Measurements from ENCODE around the gene OBP2B. TPM values are rescaled to one million over a fixed set of nuclear protein-coding genes. Genes with fewer than 3 reads are reported as not detected.

OBP2B gene
- total RNA-seq, 4 donors from 2014 or later, result not detected

DNA sequence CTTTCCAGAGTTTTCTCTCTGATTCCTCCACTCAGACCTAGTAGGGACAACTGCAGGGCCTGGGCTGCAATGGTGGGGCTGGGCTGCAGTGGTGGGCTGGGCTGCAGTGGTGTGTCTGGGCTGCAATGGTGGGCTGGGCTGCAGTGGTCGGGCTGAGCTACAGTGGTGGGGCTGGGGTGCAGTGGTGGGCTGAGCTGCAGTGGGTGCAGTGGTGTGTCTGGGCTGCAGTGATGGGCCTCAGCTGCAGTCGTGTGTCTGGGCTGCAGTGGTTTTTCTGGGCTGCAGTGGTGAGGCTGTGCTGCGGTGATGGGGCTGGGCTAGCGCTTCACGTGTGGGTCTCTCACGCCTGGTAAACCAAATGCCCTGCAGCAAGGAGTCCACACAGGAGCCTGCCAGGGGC, 38.6 kb upstream of the OBP2B start:
- no peak overlapping the region for H3K27ac ChIP-seq
- intact Hi-C loops (cut with DNase I; ENCODE audit: low total_unique reads) (no loop called here), in situ Hi-C loops (cut with MboI; ENCODE audit: low sequenced_read_pairs in 4 of 4) (no loop called here)
- H3K36me3 ChIP-seq, result no peaks in the 10 kb centered on the region
- H3K4me3 ChIP-seq, result no peak overlapping the region
- ATAC-seq (no peak), DNase-seq (no peak)
- TF ChIP-seq, protein P1, sequence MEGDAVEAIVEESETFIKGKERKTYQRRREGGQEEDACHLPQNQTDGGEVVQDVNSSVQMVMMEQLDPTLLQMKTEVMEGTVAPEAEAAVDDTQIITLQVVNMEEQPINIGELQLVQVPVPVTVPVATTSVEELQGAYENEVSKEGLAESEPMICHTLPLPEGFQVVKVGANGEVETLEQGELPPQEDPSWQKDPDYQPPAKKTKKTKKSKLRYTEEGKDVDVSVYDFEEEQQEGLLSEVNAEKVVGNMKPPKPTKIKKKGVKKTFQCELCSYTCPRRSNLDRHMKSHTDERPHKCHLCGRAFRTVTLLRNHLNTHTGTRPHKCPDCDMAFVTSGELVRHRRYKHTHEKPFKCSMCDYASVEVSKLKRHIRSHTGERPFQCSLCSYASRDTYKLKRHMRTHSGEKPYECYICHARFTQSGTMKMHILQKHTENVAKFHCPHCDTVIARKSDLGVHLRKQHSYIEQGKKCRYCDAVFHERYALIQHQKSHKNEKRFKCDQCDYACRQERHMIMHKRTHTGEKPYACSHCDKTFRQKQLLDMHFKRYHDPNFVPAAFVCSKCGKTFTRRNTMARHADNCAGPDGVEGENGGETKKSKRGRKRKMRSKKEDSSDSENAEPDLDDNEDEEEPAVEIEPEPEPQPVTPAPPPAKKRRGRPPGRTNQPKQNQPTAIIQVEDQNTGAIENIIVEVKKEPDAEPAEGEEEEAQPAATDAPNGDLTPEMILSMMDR (IDR thresholded peaks at IDR 0.05 in 4 of 5, conservative IDR thresholded peaks at IDR 0.05 in 1 of 5), result no peak
- TF ChIP-seq POLR2A (IDR thresholded peaks at IDR 0.05), result no peak
- H3K4me1 ChIP-seq, result no peaks in the 10 kb centered on the region
- no peaks in the 10 kb centered on the region for H3K9me3 ChIP-seq
- H3K27me3 ChIP-seq, result peaks cover 0 to 8% (median 6%) of the 10 kb centered on the region in 3 donors

DNA sequence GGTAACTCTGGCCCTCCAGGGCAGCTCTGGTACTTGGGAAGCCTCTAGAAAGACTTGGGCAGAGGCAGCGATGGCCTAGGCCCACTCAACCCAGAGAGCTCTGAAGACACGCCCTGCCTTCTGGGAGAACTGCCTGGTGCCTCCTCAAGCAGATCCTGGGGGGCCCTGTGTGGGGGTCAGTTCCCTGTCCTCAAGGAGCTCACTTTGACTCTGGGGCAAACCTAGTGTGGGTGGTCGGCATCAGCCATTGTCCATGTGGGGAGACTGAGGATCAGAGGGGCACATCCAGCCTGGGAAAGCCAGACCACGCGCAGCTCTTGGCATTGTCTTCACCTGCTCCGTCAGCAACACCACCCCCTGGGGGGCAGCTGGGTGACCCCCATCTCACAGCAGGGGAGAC, 37.9 kb upstream of the OBP2B start:
- Histone ChIP-seq H3K27ac (no peak overlapping the region), H3K9me3 (no peaks in the 10 kb centered on the region), H3K4me1 (no peaks in the 10 kb centered on the region), H3K36me3 (no peaks in the 10 kb centered on the region), H3K4me3 (no peak overlapping the region), H3K27me3 (peaks cover 0 to 8% (median 6%) of the 10 kb centered on the region in 3 donors)
- in situ Hi-C loops (cut with MboI; ENCODE audit: low sequenced_read_pairs in 4 of 4), result no loop called here
- intact Hi-C loops (cut with DNase I; ENCODE audit: low total_unique reads), result no loop called here
- no peak for ATAC-seq
- TF ChIP-seq, protein P1 (IDR thresholded peaks at IDR 0.05 in 4 of 5, conservative IDR thresholded peaks at IDR 0.05 in 1 of 5), result no peak
- TF ChIP-seq POLR2A (IDR thresholded peaks at IDR 0.05), result no peak
- DNase-seq, result no peak

DNA sequence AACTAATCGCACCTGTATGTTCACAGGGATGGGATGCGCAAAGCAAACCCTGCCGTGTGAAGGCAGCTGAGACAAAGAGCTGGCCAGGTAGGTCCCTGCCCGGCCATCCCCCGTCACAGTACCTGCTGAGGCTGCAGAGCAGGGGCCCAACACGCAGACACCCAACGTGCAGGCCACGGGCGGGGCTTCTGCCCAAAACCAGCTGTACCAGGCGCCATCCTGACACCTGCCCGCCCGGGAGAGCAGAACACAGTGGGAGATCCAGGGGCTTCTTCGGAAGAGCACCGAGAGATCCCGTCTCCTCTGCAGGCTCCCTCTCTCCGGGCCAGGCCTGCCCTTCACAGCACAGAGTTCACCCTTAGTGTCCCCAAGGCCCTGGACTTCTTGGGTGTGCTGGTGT, 37.5 kb upstream of the OBP2B start:
- no peaks in the 10 kb centered on the region for H3K4me1 ChIP-seq
- no peak for ATAC-seq
- H3K27ac ChIP-seq, result no peak overlapping the region
- H3K36me3 ChIP-seq, result no peaks in the 10 kb centered on the region
- intact Hi-C loops (cut with DNase I; ENCODE audit: low total_unique reads), result no loop called here
- no peak overlapping the region for H3K4me3 ChIP-seq
- DNase-seq, result no peak
- in situ Hi-C loops (cut with MboI; ENCODE audit: low sequenced_read_pairs in 4 of 4), result no loop called here
- H3K27me3 ChIP-seq, result peaks cover 0 to 8% (median 6%) of the 10 kb centered on the region in 3 donors
- no peak for TF ChIP-seq POLR2A (IDR thresholded peaks at IDR 0.05)
- TF ChIP-seq, protein P1 (IDR thresholded peaks at IDR 0.05 in 4 of 5, conservative IDR thresholded peaks at IDR 0.05 in 1 of 5), result no peak
- no peaks in the 10 kb centered on the region for H3K9me3 ChIP-seq

DNA sequence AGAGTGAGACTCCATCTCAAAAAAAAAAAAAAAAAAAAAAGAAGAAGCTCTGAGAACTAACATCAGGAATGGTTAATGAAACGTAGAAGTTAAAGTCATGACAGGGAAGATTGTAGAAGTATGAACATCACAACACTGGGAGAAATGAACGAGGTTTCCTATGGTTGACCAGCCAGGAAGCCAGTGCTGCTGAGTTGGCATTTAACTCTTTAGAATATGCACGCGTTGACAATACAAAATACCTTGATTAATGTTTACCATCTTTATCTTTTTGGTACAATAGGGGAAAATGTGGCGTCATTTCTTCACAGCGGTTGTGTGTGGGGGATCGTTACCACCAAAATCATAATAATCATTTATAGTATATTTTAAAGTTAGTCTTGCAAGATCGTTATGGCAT, 33.9 kb upstream of the OBP2B start:
- intact Hi-C loops (cut with DNase I; ENCODE audit: low total_unique reads), result no loop called here
- no peak for TF ChIP-seq POLR2A (IDR thresholded peaks at IDR 0.05)
- TF ChIP-seq, protein P1 (IDR thresholded peaks at IDR 0.05 in 4 of 5, conservative IDR thresholded peaks at IDR 0.05 in 1 of 5), result no peak
- peaks cover 13 to 18% (median 18%) of the 10 kb centered on the region in 3 donors for H3K27me3 ChIP-seq

DNA sequence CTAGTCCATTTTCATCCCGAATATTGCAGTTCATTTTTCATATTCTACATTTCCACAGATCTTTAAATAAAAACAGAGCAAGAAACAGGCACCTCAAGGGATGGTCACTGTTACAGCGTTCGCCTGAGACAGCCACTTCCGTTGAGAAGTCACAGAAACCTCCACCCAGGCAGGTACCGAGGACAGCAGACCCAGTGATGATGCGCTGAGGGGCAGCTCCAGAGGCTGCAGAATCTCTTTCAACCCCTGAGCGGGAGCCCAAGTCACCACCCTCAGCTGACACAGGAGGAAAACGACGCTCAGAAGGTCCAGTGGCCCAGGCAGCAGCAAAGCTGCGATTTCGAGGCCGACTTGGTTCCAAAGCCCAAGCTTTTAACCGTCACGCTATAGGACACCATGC, 33.2 kb upstream of the OBP2B start:
- no peaks in the 10 kb centered on the region for H3K9me3 ChIP-seq
- H3K4me1 ChIP-seq, result peaks cover 13 to 14% of the 10 kb centered on the region in 2 donors
- in situ Hi-C loops (cut with MboI; ENCODE audit: low sequenced_read_pairs in 4 of 4) (no loop called here), intact Hi-C loops (cut with DNase I; ENCODE audit: low total_unique reads) (no loop called here)
- no peak overlapping the region for H3K27ac ChIP-seq
- ATAC-seq (no peak), DNase-seq (no peak)
- H3K36me3 ChIP-seq, result no peaks in the 10 kb centered on the region
- H3K4me3 ChIP-seq, result no peak overlapping the region
- peaks cover 12 to 21% (median 18%) of the 10 kb centered on the region in 3 donors for H3K27me3 ChIP-seq
- TF ChIP-seq, protein P1 (IDR thresholded peaks at IDR 0.05 in 4 of 5, conservative IDR thresholded peaks at IDR 0.05 in 1 of 5), result no peak
- no peak for TF ChIP-seq POLR2A (IDR thresholded peaks at IDR 0.05)

More for the DNA sequence above, 33.9 kb upstream of the OBP2B start:
- no peak for DNase-seq
- no peaks in the 10 kb centered on the region for H3K9me3 ChIP-seq
- H3K4me3 ChIP-seq, result no peak overlapping the region
- peaks cover 12% of the 10 kb centered on the region in 2 donors for H3K4me1 ChIP-seq
- in situ Hi-C loops (cut with MboI; ENCODE audit: low sequenced_read_pairs in 4 of 4), result no loop called here
- H3K27ac ChIP-seq, result no peak overlapping the region
- no peak for ATAC-seq
- no peaks in the 10 kb centered on the region for H3K36me3 ChIP-seq
